HFF-Myc (cell line): ENCODE measurements around the gene LRRN1.

Experiments used
- DNase-seq: peaks from one replicate; pipeline ENCODE4 v3.0.0-alpha.2; 2011; ENCODE audit warnings: low read depth; ENCODE audit errors: extremely low read depth
- H3K4me3 ChIP-seq: replicated peaks from 2 replicates; pipeline ENCODE4 v1.5.1; 2011; ENCODE audit warnings: low read depth, mild to moderate bottlenecking, control low read depth, low read length
- CTCF ChIP-seq: IDR thresholded peaks from 2 replicates; pipeline ENCODE4 v1.5.1; 2012; ENCODE audit warnings: mild to moderate bottlenecking, low read depth, low read length, control low read depth; ENCODE audit errors: missing control alignments

LRRN1 gene

GRCh38 chr3:3783696-3784095, 15.5 kb upstream of the LRRN1 start:
- TF ChIP-seq CTCF = no peak
- H3K4me3 ChIP-seq = no peak overlapping the region
- no peak for DNase-seq

GRCh38 chr3:3792391-3792790, 6.8 kb upstream of the LRRN1 start:
- no peak overlapping the region for H3K4me3 ChIP-seq
- no peak for DNase-seq
- no peak for TF ChIP-seq CTCF

GRCh38 chr3:3798631-3799113, 559 bp upstream of the LRRN1 start:
- no peak for DNase-seq
- H3K4me3 ChIP-seq = no peak overlapping the region
- TF ChIP-seq CTCF = no peak

GRCh38 chr3:3800080-3800455, 837 bp downstream of the LRRN1 start:
- no peak for TF ChIP-seq CTCF
- no peak for DNase-seq
- no peak overlapping the region for H3K4me3 ChIP-seq

- no peak for TF ChIP-seq CTCF
- no peak overlapping the region for H3K4me3 ChIP-seq
- no peak for DNase-seq
Observed at GRCh38 chr3:3800685-3801493, 1.7 kb downstream of the LRRN1 start.

GRCh38 chr3:3801494-3801841, 2.2 kb downstream of the LRRN1 start:
- H3K4me3 ChIP-seq = no peak overlapping the region
- no peak for TF ChIP-seq CTCF
- no peak for DNase-seq

GRCh38 chr3:3802046-3802445, 2.8 kb downstream of the LRRN1 start:
- no peak for DNase-seq
- no peak overlapping the region for H3K4me3 ChIP-seq
- no peak for TF ChIP-seq CTCF
